H1 (cell line): ENCODE measurements around the gene ARHGDIB. TPM values are rescaled to one million over a fixed set of nuclear protein-coding genes. Genes with fewer than 3 reads are reported as not detected.

ENCODE experiments used
- CTCF ChIA-PET: fragments of 300-600 bp; sonication (Branson Sonifier 250); formaldehyde crosslinking; loops from one replicate; lab custom pipeline; 2021; ENCODE audit not compliant: partially characterized antibody; lab: Charles Lee
- POLR2A ChIA-PET: fragments of 300-600 bp; sonication (Branson Sonifier 250); formaldehyde crosslinking; loops from one replicate; lab custom pipeline; 2021; ENCODE audit warnings: inconsistent platforms; ENCODE audit not compliant: partially characterized antibody; lab: Charles Lee
- DNase-seq, 2 experiments: peaks; one replicate each; pipeline versions ENCODE4 v3.0.0 to v3.0.0-alpha.2; 2010 to 2022; ENCODE audit warnings: low spot score in 2 of 2, low read depth in 1 of 2, mixed read lengths in 1 of 2
- FAIRE-seq: peaks from 2 replicates; lab custom pipeline; 2011; peaks lifted over from hg19 to GRCh38; lab: Jason Lieb, UNC
- H2AFZ ChIP-seq: 2 replicates; pipeline ENCODE4 v1.8.1; 2012; ENCODE audit warnings: low read length, inconsistent platforms
- H2AK5ac ChIP-seq: 2 replicates; pipeline ENCODE4 v1.6.1; 2013; ENCODE audit warnings: low read depth, low read length
- H2BK120ac ChIP-seq: replicated peaks from 2 replicates; pipeline ENCODE3; 2013; ENCODE audit warnings: low read depth, low read length, inconsistent platforms
- H2BK12ac ChIP-seq: 2 replicates; pipeline ENCODE4 v1.6.1; 2013; ENCODE audit warnings: low read depth, low read length
- H2BK15ac ChIP-seq: 2 replicates; pipeline ENCODE4 v1.6.1; 2013; ENCODE audit warnings: low read length
- H2BK20ac ChIP-seq: 2 replicates; pipeline ENCODE4 v1.6.1; 2013; ENCODE audit warnings: low read length
- H2BK5ac ChIP-seq: 2 replicates; pipeline ENCODE4 v1.6.1; 2013; ENCODE audit warnings: low read depth, low read length
- H3K14ac ChIP-seq: 2 replicates; pipeline ENCODE4 v1.6.1; 2013; ENCODE audit warnings: inconsistent platforms; ENCODE audit not compliant: insufficient read length
- H3K18ac ChIP-seq: 2 replicates; pipeline ENCODE4 v1.6.1; 2013; ENCODE audit warnings: low read length; ENCODE audit errors: extremely low read depth
- H3K23ac ChIP-seq: 2 replicates; pipeline ENCODE4 v1.6.1; 2013; ENCODE audit warnings: inconsistent platforms; ENCODE audit not compliant: insufficient read length
- H3K23me2 ChIP-seq: 2 replicates; pipeline ENCODE4 v1.6.1; 2013; ENCODE audit warnings: low read depth, low read length
- H3K27ac ChIP-seq: 2 replicates; pipeline ENCODE4 v1.6.1; 2011; ENCODE audit warnings: low read depth, low read length, inconsistent platforms
- H3K27me3 ChIP-seq, 4 experiments: replicated peaks in 1 of 4; 1 replicate in 1 of 4; 2 replicates in 3 of 4; pipeline versions ENCODE4 v1.6.1 to v1.8.1; 2011 to 2013; ENCODE audit warnings: low read length in 3 of 4, mild to moderate bottlenecking in 3 of 4, inconsistent platforms in 2 of 4, mixed read lengths in 2 of 4, moderate library complexity in 1 of 4; ENCODE audit not compliant: control insufficient read depth in 3 of 4, insufficient read depth in 3 of 4; ENCODE audit errors: extremely low read depth in 1 of 4
- H3K36me3 ChIP-seq, 4 experiments: 2 replicates each; pipeline versions ENCODE4 v1.6.1 to v1.8.1; 2011 to 2013; ENCODE audit warnings: mild to moderate bottlenecking in 4 of 4, low read length in 3 of 4, moderate library complexity in 2 of 4, control low read depth in 1 of 4, inconsistent platforms in 1 of 4; ENCODE audit not compliant: insufficient read depth in 4 of 4, control insufficient read depth in 2 of 4
- H3K4ac ChIP-seq: replicated peaks from 2 replicates; pipeline ENCODE3; 2013; ENCODE audit warnings: low read length, low read depth, mixed read lengths, inconsistent platforms; ENCODE audit not compliant: insufficient read length
- H3K4me1 ChIP-seq, 4 experiments: replicated peaks in 1 of 4; 1 replicate in 1 of 4; 2 replicates in 3 of 4; pipeline versions ENCODE4 v1.6.1 to v1.8.1; 2011 to 2013; ENCODE audit warnings: low read length in 3 of 4, inconsistent platforms in 2 of 4, mixed read lengths in 1 of 4; ENCODE audit not compliant: insufficient read depth in 4 of 4, control insufficient read depth in 3 of 4
- H3K4me2 ChIP-seq, 2 experiments: 2 replicates each; pipeline versions ENCODE4 v1.6.1 to v1.8.1; 2011 to 2013; ENCODE audit warnings: low read depth in 2 of 2, low read length in 2 of 2, control low read depth in 1 of 2, inconsistent platforms in 1 of 2, mild to moderate bottlenecking in 1 of 2; ENCODE audit not compliant: insufficient read depth in 1 of 2
- H3K4me3 ChIP-seq, 4 experiments: fragments of 200-600, 300-600 bp in 1 of 4; sonication (generic), shearing (Covaris generic), sonication (Bioruptor Twin) in 1 of 4; 2 replicates each; pipeline versions ENCODE4 v1.5.1 to v1.8.1; 2011 to 2016; ENCODE audit warnings: low read length in 4 of 4, low read depth in 3 of 4, control low read depth in 2 of 4, inconsistent platforms in 2 of 4, mild to moderate bottlenecking in 2 of 4, mixed read lengths in 1 of 4, moderate library complexity in 1 of 4; ENCODE audit not compliant: insufficient read depth in 2 of 4; ENCODE audit errors: extremely low read depth in 1 of 4
- H3K56ac ChIP-seq: replicated peaks from 2 replicates; pipeline ENCODE3; 2013; ENCODE audit warnings: low read depth, mild to moderate bottlenecking, mixed read lengths, low read length, inconsistent platforms; ENCODE audit not compliant: insufficient read length
- H3K79me1 ChIP-seq: 2 replicates; pipeline ENCODE4 v1.6.1; 2013; ENCODE audit warnings: low read depth, low read length, control low read depth
- H3K79me2 ChIP-seq, 2 experiments: 2 replicates each; pipeline versions ENCODE4 v1.6.1 to v1.8.1; 2012 to 2013; ENCODE audit warnings: low read length in 2 of 2, mild to moderate bottlenecking in 2 of 2, inconsistent platforms in 1 of 2; ENCODE audit not compliant: insufficient read depth in 2 of 2, control insufficient read depth in 1 of 2
- H3K9ac ChIP-seq, 4 experiments: replicated peaks in 1 of 4; 1 replicate in 1 of 4; 2 replicates in 3 of 4; pipeline versions ENCODE4 v1.6.1 to v1.8.1; 2011 to 2013; ENCODE audit warnings: low read depth in 3 of 4, low read length in 3 of 4, control low read depth in 2 of 4, mild to moderate bottlenecking in 2 of 4, moderate library complexity in 2 of 4, inconsistent platforms in 1 of 4; ENCODE audit errors: extremely low read depth in 1 of 4
- H3K9me3 ChIP-seq, 2 experiments: 2 replicates each; pipeline versions ENCODE4 v1.6.1 to v1.8.1; 2012 to 2013; ENCODE audit warnings: mild to moderate bottlenecking in 2 of 2, moderate library complexity in 2 of 2, control low read depth in 1 of 2, inconsistent platforms in 1 of 2, low read depth in 1 of 2, low read length in 1 of 2, mixed read lengths in 1 of 2; ENCODE audit not compliant: insufficient read depth in 2 of 2
- H4K20me1 ChIP-seq, 2 experiments: replicated peaks in 1 of 2; 2 replicates each; pipeline versions ENCODE3 to v1.8.1; 2011 to 2013; ENCODE audit warnings: inconsistent platforms in 2 of 2, low read length in 2 of 2, mild to moderate bottlenecking in 1 of 2; ENCODE audit not compliant: insufficient read depth in 2 of 2, control insufficient read depth in 1 of 2
- H4K5ac ChIP-seq: 2 replicates; pipeline ENCODE4 v1.6.1; 2013; ENCODE audit warnings: low read length, low read depth, mixed read lengths, inconsistent platforms; ENCODE audit not compliant: insufficient read length
- H4K8ac ChIP-seq: 2 replicates; pipeline ENCODE4 v1.8.0; 2013; ENCODE audit warnings: mild to moderate bottlenecking, moderate library complexity, low read length, inconsistent platforms; ENCODE audit not compliant: insufficient read depth; ENCODE audit errors: extremely low read depth
- H4K91ac ChIP-seq: replicated peaks from 2 replicates; pipeline ENCODE3; 2013; ENCODE audit warnings: low read length, mixed read lengths, inconsistent platforms; ENCODE audit not compliant: insufficient read length
- CTCF ChIP-seq, 3 experiments: IDR thresholded peaks; 1 replicate in 2 of 3; 2 replicates in 1 of 3; pipeline versions ENCODE4 v1.5.1 to v1.6.1; 2011; ENCODE audit warnings: low read length in 3 of 3, mild to moderate bottlenecking in 3 of 3, inconsistent platforms in 2 of 3, low read depth in 1 of 3, moderate library complexity in 1 of 3; ENCODE audit not compliant: insufficient read depth in 1 of 3; ENCODE audit errors: control extremely low read depth in 1 of 3
- RAD21 ChIP-seq, 2 experiments: IDR thresholded peaks in 1 of 2; conservative IDR thresholded peaks in 1 of 2; 2 replicates each; pipeline ENCODE4 v1.6.1; 2011; ENCODE audit warnings: low read depth in 2 of 2, low read length in 2 of 2, improper control_type of control experiment in 1 of 2, inconsistent platforms in 1 of 2, mild to moderate bottlenecking in 1 of 2, moderate library complexity in 1 of 2
- TEAD4 ChIP-seq: IDR thresholded peaks from 2 replicates; pipeline ENCODE4 v1.6.1; 2012; ENCODE audit warnings: low read depth, low read length, inconsistent platforms, mixed read lengths
- WGBS, 2 experiments: shearing (Covaris generic) in 1 of 2; methylation state at CpG; one replicate each; pipeline versions ENCODE4 v1.1.6 to v1.1.7; 2013 to 2015; ENCODE audit warnings: low lambda C conversion rate in 2 of 2, mixed read lengths in 2 of 2, inconsistent platforms in 1 of 2, low coverage in 1 of 2, missing lambda C conversion rate in 1 of 2; ENCODE audit not compliant: insufficient replicate concordance in 2 of 2, insufficient coverage in 1 of 2, insufficient read length in 1 of 2; ENCODE audit errors: extremely low coverage in 1 of 2, missing lambda C conversion rate in 1 of 2; 5-methylcytosine and 5-hydroxymethylcytosine counted together
- polyA plus RNA-seq, 7 experiments: library from polyadenylated mRNA; depleted of rRNA in 3 of 7; stranded (reverse) in 5 of 7; unstranded in 2 of 7; fragments of >200 nt in 5 of 7; fragments of 200-250 nt in 2 of 7; gene quantifications; 1 replicate in 5 of 7; 2 replicates in 1 of 7; 4 replicates in 1 of 7; pipeline versions ENCODE4 v1.2.1 to v1.2.3, GENCODE V29; 2011 to 2013; ENCODE audit warnings: missing spikeins in 2 of 7, mixed read lengths in 2 of 7
- total RNA-seq: library from RNA; stranded (reverse); fragmentation: NEBNext Ultra II Directional; extraction: Animal tissue kit (Norgen Biotek cat#: 25700); gene quantifications from 2 replicates; pipeline ENCODE4 v1.2.1, GENCODE V29; 2021

The ARHGDIB gene
- total and polyA plus RNA-seq, 2 of the 8 experiments (the other 6 are each of a cell fraction or from before 2014, with no cell fraction given), result 0.82 to 1.3 TPM

GRCh38 chr12:14937689-14938088 lies 23.7 kb downstream of the ARHGDIB start:
- Histone ChIP-seq H3K4ac (no peak overlapping the region), H3K4me2 (no peak overlapping the region), H3K79me1 (no peaks in the 10 kb centered on the region), H3K56ac (no peak overlapping the region), H4K8ac (no peak overlapping the region), H3K18ac (no peak overlapping the region)
- CTCF ChIA-PET, result interaction anchor here (0.9 to 3.5 kb wide), 21 partner anchors 9 to 276 kb away, joined by 3 to 23 read pairs (median 5); partner anchors contain the start of gene PDE6H
- TF ChIP-seq CTCF (IDR thresholded peaks at IDR 0.05; ENCODE audit: control extremely low read depth in 1 of 3, insufficient read depth in 1 of 3, low read depth in 1 of 3, low read length in 3 of 3) (peak; percentile 33 to 61 (median 41)), TEAD4 (no peak), RAD21 (IDR thresholded peaks at IDR 0.05 in 1 of 2, conservative IDR thresholded peaks at IDR 0.05 in 1 of 2; ENCODE audit: low read depth in 2 of 2, low read length in 2 of 2) (peak; percentile 37 to 49; a peak in 3 of 4 replicates)
- TF ChIP-seq, all 59 proteins: peak for 2
- no peak overlapping the region for H2AFZ ChIP-seq
- POLR2A ChIA-PET, result no interaction called here
- H3K14ac ChIP-seq, result no peak overlapping the region
- no peaks in the 10 kb centered on the region for H3K27me3 ChIP-seq
- H4K5ac ChIP-seq, result no peak overlapping the region
- H2BK15ac ChIP-seq, result no peak overlapping the region
- no peak overlapping the region for H3K9ac ChIP-seq
- no peaks in the 10 kb centered on the region for H3K23me2 ChIP-seq
- H2BK120ac ChIP-seq, result no peak overlapping the region
- no peak overlapping the region for H2BK20ac ChIP-seq
- no peaks in the 10 kb centered on the region for H3K9me3 ChIP-seq
- DNase-seq (no peak), FAIRE-seq (no peak)
- H4K20me1 ChIP-seq, result no peaks in the 10 kb centered on the region
- no peak overlapping the region for H2BK5ac ChIP-seq
- no peak overlapping the region for H3K27ac ChIP-seq
- H3K4me3 ChIP-seq, result no peak overlapping the region
- no peaks in the 10 kb centered on the region for H3K4me1 ChIP-seq
- no peak overlapping the region for H2AK5ac ChIP-seq
- WGBS, 2 experiments, result 57% methylated on average over 1 of the region's 1 CpG; no CpG with 5 or more reads in 1 of the 2 experiments
- no peaks in the 10 kb centered on the region for H3K79me2 ChIP-seq
- H2BK12ac ChIP-seq, result no peak overlapping the region
- H3K23ac ChIP-seq, result no peak overlapping the region
- no peak overlapping the region for H4K91ac ChIP-seq
- no peaks in the 10 kb centered on the region for H3K36me3 ChIP-seq
